ENCODE results near the gene CDH4.

GRCh38 chr20:61262514-61262913 is 10.5 kb downstream of the CDH4 start:
- TF ChIP-seq CTCF (IDR thresholded peaks at IDR 0.05; ENCODE audit: borderline replicate concordance, extremely low read depth, low read length, poor library complexity, severe bottlenecking), result no peak
- no peak for TF ChIP-seq EZH2 (IDR thresholded peaks at IDR 0.05; ENCODE audit: borderline replicate concordance, low read depth, low read length, severe bottlenecking)
